B cell (primary cell): Measurements from ENCODE around the gene BIN2. TPM values are rescaled to one million over a fixed set of nuclear protein-coding genes. Genes with fewer than 3 reads are reported as not detected.

ENCODE experiments used
- ATAC-seq: fragments of 200-7000 bp; cut with Tn5 transposase; one replicate; pipeline ENCODE4 v1.10.0; 2021; ENCODE audit warnings: low read depth, mild to moderate bottlenecking, moderate number of reproducible peaks, moderate library complexity
- CTCF ChIA-PET: fragments of 350-600 bp; sonication (Branson Sonifier 250); formaldehyde crosslinking; loops from one replicate; lab custom pipeline; 2021; ENCODE audit warnings: antibody characterized with exemption, inconsistent platforms; lab: Charles Lee
- POLR2A ChIA-PET: fragments of 350-600 bp; sonication (Branson Sonifier 250); formaldehyde crosslinking; loops from one replicate; lab custom pipeline; 2021; ENCODE audit warnings: antibody characterized with exemption; lab: Charles Lee
- DNase-seq: peaks from one replicate; pipeline ENCODE4 v3.0.0; 2013
- H2AFZ ChIP-seq: 2 replicates; pipeline ENCODE4 v1.6.1; 2012; ENCODE audit warnings: mild to moderate bottlenecking, low read depth, low read length; ENCODE audit not compliant: insufficient read depth, poor library complexity, severe bottlenecking
- H3K27ac ChIP-seq, 2 donors: 1 replicate in 1 of 2; 2 replicates in 1 of 2; pipeline ENCODE4 v1.5.1; 2012 to 2013; ENCODE audit warnings: low read length in 2 of 2, mild to moderate bottlenecking in 2 of 2, moderate library complexity in 1 of 2
- H3K27me3 ChIP-seq, 4 experiments: fragments of 200-600 bp in 1 of 4; sonication (generic) in 1 of 4; replicated peaks in 1 of 4; 1 replicate in 2 of 4; 2 replicates in 2 of 4; pipeline versions ENCODE4 v1.6.1 to v1.7.0; 2013 to 2016; ENCODE audit warnings: low read length in 3 of 4, mild to moderate bottlenecking in 2 of 4, mixed read lengths in 1 of 4, moderate library complexity in 1 of 4; ENCODE audit not compliant: insufficient read depth in 4 of 4, control insufficient read depth in 3 of 4; ENCODE audit errors: control extremely low read depth in 1 of 4
- H3K36me3 ChIP-seq, 2 experiments: replicated peaks in 1 of 2; 1 replicate in 1 of 2; 2 replicates in 1 of 2; pipeline versions ENCODE4 v1.6.1 to v1.7.1; 2013; ENCODE audit warnings: low read length in 1 of 2; ENCODE audit not compliant: insufficient read depth in 2 of 2, control insufficient read depth in 1 of 2; ENCODE audit errors: control extremely low read depth in 1 of 2, extremely low read depth in 1 of 2
- H3K4me1 ChIP-seq, 2 donors: fragments of 200-600 bp in 1 of 2; sonication (generic) in 1 of 2; 1 replicate in 1 of 2; 2 replicates in 1 of 2; pipeline versions ENCODE4 v1.5.1 to v1.6.1; 2013 to 2017; ENCODE audit warnings: low read length in 2 of 2; ENCODE audit not compliant: control insufficient read depth in 2 of 2, insufficient read depth in 2 of 2
- H3K4me2 ChIP-seq: replicated peaks from 2 replicates; pipeline ENCODE3; 2012; ENCODE audit warnings: mild to moderate bottlenecking, low read depth, low read length; ENCODE audit not compliant: poor library complexity, severe bottlenecking
- H3K4me3 ChIP-seq, 5 experiments: fragments of 200-600 bp in 1 of 5; sonication (generic) in 1 of 5; 1 replicate in 3 of 5; 2 replicates in 2 of 5; pipeline versions ENCODE4 v1.5.1 to v1.7.0; 2011 to 2016; ENCODE audit warnings: low read length in 4 of 5, mild to moderate bottlenecking in 4 of 5, low read depth in 2 of 5, control low read depth in 1 of 5, moderate library complexity in 1 of 5; ENCODE audit not compliant: insufficient read depth in 1 of 5; ENCODE audit errors: control extremely low read depth in 1 of 5, extremely low read depth in 1 of 5
- H3K79me2 ChIP-seq: fragments of 200-600 bp; sonication (generic); one replicate; pipeline ENCODE4 v1.6.0; 2016; ENCODE audit warnings: low read length; ENCODE audit not compliant: control insufficient read depth, insufficient read depth
- H3K9ac ChIP-seq: fragments of 200-600 bp; sonication (generic); 2 replicates; pipeline ENCODE4 v1.6.1; 2017; ENCODE audit warnings: mild to moderate bottlenecking, low read length, moderate library complexity
- H3K9me3 ChIP-seq, 3 donors: one replicate each; pipeline versions ENCODE4 v1.6.1 to v1.7.1; 2013; ENCODE audit warnings: low read length in 2 of 3; ENCODE audit not compliant: control insufficient read depth in 2 of 3, insufficient read depth in 1 of 3; ENCODE audit errors: control extremely low read depth in 1 of 3
- H4K20me1 ChIP-seq: 2 replicates; pipeline ENCODE4 v1.6.0; 2012; ENCODE audit warnings: mild to moderate bottlenecking, low read length; ENCODE audit not compliant: insufficient read depth, control insufficient read depth, poor library complexity, severe bottlenecking
- H3K27ac Mint-ChIP-seq: one replicate; pipeline ENCODE4 v1.8.0; 2021; ENCODE audit warnings: mixed read lengths
- H3K27me3 Mint-ChIP-seq: one replicate; pipeline ENCODE4 v1.8.0; 2021; ENCODE audit warnings: mixed read lengths
- H3K4me1 Mint-ChIP-seq: one replicate; pipeline ENCODE4 v1.8.0; 2021; ENCODE audit warnings: mixed read lengths
- H3K4me3 Mint-ChIP-seq: one replicate; pipeline ENCODE4 v1.8.0; 2021; ENCODE audit warnings: mixed read lengths
- H3K9me3 Mint-ChIP-seq: one replicate; pipeline ENCODE4 v1.8.0; 2022; ENCODE audit warnings: mixed read lengths; ENCODE audit not compliant: insufficient read depth
- EZH2 ChIP-seq: IDR thresholded peaks from 2 replicates; pipeline ENCODE4 v1.6.1; 2012; ENCODE audit warnings: borderline replicate concordance, low read depth, mild to moderate bottlenecking, moderate library complexity, low read length; ENCODE audit not compliant: insufficient read depth, poor library complexity, severe bottlenecking
- WGBS: methylation state at CpG from one replicate; pipeline ENCODE4 v1.1.5; 2013; ENCODE audit warnings: missing lambda C conversion rate; ENCODE audit not compliant: insufficient coverage; 5-methylcytosine and 5-hydroxymethylcytosine counted together
- intact Hi-C: fragments of 100-400 bp; cut with micrococcal nuclease; formaldehyde crosslinking; loops from one replicate; pipeline ENCODE4 v1.10.0; 2022
- polyA plus RNA-seq: library from polyadenylated mRNA; depleted of rRNA; stranded (reverse); fragments of >200 nt; gene quantifications from 2 replicates; pipeline ENCODE4 v1.2.3, GENCODE V29; 2012
- total RNA-seq, 2 donors: library from RNA; stranded (reverse); fragments of 120-200 nt in 1 of 2; gene quantifications; 1 replicate in 1 of 2; 2 replicates in 1 of 2; pipeline versions ENCODE4 v1.2.3 to v1.2.4, GENCODE V29; 2013 to 2022
- TF ChIP-seq, protein P1 (sequence below): fragments of 200-600 bp; IDR thresholded peaks from one replicate; pipeline ENCODE4 v1.8.0; 2022; ENCODE audit warnings: antibody characterized with exemption, mild to moderate bottlenecking

The BIN2 gene
- total and polyA plus RNA-seq, 2 donors (not counting 1 experiment from before 2014, with no cell fraction given), result 41.5 to 100 TPM

- Histone ChIP-seq H3K4me1 (peaks cover 68 to 80% of the 10 kb centered on the region in 2 donors), H3K4me2 (peak overlapping the region; percentile 83), H3K36me3 (peaks cover 0 to 17% of the 10 kb centered on the region in 2 experiments), H2AFZ (no peak overlapping the region), H3K9me3 (peaks cover 0 to 9% (median 0%) of the 10 kb centered on the region in 3 donors), H3K4me3 (peak overlapping the region in 3 of 5 experiments; percentile 15 to 41 (median 26)), H4K20me1 (no peaks in the 10 kb centered on the region), H3K9ac (peak overlapping the region; percentile 35), H3K27ac (peak overlapping the region; percentile 4 to 88), H3K79me2 (peaks cover 72% of the 10 kb centered on the region), H3K27me3 (no peaks in the 10 kb centered on the region)
- TF ChIP-seq, protein P1, sequence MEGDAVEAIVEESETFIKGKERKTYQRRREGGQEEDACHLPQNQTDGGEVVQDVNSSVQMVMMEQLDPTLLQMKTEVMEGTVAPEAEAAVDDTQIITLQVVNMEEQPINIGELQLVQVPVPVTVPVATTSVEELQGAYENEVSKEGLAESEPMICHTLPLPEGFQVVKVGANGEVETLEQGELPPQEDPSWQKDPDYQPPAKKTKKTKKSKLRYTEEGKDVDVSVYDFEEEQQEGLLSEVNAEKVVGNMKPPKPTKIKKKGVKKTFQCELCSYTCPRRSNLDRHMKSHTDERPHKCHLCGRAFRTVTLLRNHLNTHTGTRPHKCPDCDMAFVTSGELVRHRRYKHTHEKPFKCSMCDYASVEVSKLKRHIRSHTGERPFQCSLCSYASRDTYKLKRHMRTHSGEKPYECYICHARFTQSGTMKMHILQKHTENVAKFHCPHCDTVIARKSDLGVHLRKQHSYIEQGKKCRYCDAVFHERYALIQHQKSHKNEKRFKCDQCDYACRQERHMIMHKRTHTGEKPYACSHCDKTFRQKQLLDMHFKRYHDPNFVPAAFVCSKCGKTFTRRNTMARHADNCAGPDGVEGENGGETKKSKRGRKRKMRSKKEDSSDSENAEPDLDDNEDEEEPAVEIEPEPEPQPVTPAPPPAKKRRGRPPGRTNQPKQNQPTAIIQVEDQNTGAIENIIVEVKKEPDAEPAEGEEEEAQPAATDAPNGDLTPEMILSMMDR, result no peak
- no peak for TF ChIP-seq EZH2
- ChIA-PET POLR2A (interaction anchor here (0.6 to 1.9 kb wide), 7 partner anchors 9 to 384 kb away, joined by 3 to 8 read pairs (median 3); no protein-coding TSS in a partner anchor), CTCF (interaction anchor here (0.6 to 11.9 kb wide), 5 partner anchors 19 to 59 kb away, joined by 3 to 148 read pairs (median 11); partner anchors contain the start of gene SMAGP)
- no peaks in the 10 kb centered on the region for H3K9me3 Mint-ChIP-seq
- peaks cover 86% of the 10 kb centered on the region for H3K4me1 Mint-ChIP-seq
- intact Hi-C loops, result loop anchor here (5.0 to 10.0 kb wide), 4 partner anchors 84 to 556 kb away; partner anchors contain the start of genes ATF1, DAZAP2, LETMD1 and TFCP2
- WGBS, result no CpG with 5 or more reads among the region's 3 CpGs
- no peak for DNase-seq
- peak overlapping the region; percentile 64 for H3K4me3 Mint-ChIP-seq
- H3K27ac Mint-ChIP-seq, result peak overlapping the region; percentile 99
- no peak for ATAC-seq
- no peaks in the 10 kb centered on the region for H3K27me3 Mint-ChIP-seq
Measured at GRCh38 chr12:51320695-51321320, 3.2 kb downstream of the BIN2 start.

DNA sequence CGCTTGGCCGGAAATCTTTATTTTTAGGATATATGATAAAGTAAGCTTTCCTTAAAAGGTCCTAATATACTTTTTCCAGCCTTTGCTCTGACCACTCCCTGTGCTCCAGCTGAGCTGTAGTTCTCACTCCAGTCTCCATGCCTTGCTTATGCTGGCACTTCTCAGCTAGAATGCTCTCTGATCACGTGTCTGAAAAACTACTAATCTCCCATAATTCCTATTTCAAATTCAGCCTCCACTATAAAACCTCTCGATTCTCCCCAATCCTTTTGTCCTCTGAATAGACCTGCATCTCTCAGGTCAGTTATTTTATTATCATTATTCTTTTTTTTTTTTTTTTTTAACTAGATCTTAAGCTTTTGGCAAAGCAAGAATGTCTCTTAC, 3.7 kb downstream of the BIN2 start:
- peak overlapping the region; percentile 64 for H3K4me3 Mint-ChIP-seq
- no peaks in the 10 kb centered on the region for H3K27me3 Mint-ChIP-seq
- H3K27ac ChIP-seq, result peak overlapping the region; percentile 4 to 88
- H3K4me1 Mint-ChIP-seq, result peaks cover 84% of the 10 kb centered on the region
- no peaks in the 10 kb centered on the region for H3K9me3 Mint-ChIP-seq
- ATAC-seq (no peak), DNase-seq (no peak)
- POLR2A ChIA-PET, result interaction anchor here (0.6 to 1.9 kb wide), 6 partner anchors 9 to 383 kb away, joined by 3 to 8 read pairs (median 4); no protein-coding TSS in a partner anchor
- H3K36me3 ChIP-seq, result peaks cover 0 to 22% of the 10 kb centered on the region in 2 experiments
- peak overlapping the region; percentile 83 for H3K4me2 ChIP-seq
- no peak overlapping the region for H2AFZ ChIP-seq
- no peaks in the 10 kb centered on the region for H4K20me1 ChIP-seq
- CTCF ChIA-PET, result interaction anchor here (3.1 to 11.9 kb wide), 3 partner anchors 19 to 50 kb away, joined by 11 to 148 read pairs (median 18); partner anchors contain the start of gene SMAGP
- peak overlapping the region; percentile 99 for H3K27ac Mint-ChIP-seq
- H3K79me2 ChIP-seq, result peaks cover 77% of the 10 kb centered on the region
- H3K27me3 ChIP-seq, result no peaks in the 10 kb centered on the region
- peaks cover 65 to 75% of the 10 kb centered on the region in 2 donors for H3K4me1 ChIP-seq
- peak overlapping the region in 1 of 5 experiments; percentile 26 for H3K4me3 ChIP-seq
- H3K9me3 ChIP-seq, result peaks cover 0 to 9% (median 0%) of the 10 kb centered on the region in 3 donors
- TF ChIP-seq, protein P1, result no peak
- TF ChIP-seq EZH2, result no peak
- 83% methylated on average over 2 of the region's 4 CpGs for WGBS
- no peak overlapping the region for H3K9ac ChIP-seq
- intact Hi-C loops, result loop anchor here (5.0 to 10.0 kb wide), 4 partner anchors 83 to 556 kb away; partner anchors contain the start of genes ATF1, DAZAP2, LETMD1 and TFCP2
